ENCODE data around the gene GPR155. TPM values are rescaled to one million over a fixed set of nuclear protein-coding genes. Genes with fewer than 3 reads are reported as not detected.

GPR155 gene
- total RNA-seq (2014; rRNA removed; shearing (Covaris generic)) (0.58 and 1.3 TPM in 2 replicates), polyA plus RNA-seq (2016; fragmentation: Nextera tagmentation; extraction: Ambion mirVana) (0.82 and 1.2 TPM in 2 replicates)
- long read RNA-seq, partial matches to known transcripts, result 0 of 2 reads
- long read RNA-seq, other reads (novel, unspliced or antisense), result 1 of 2 reads

GRCh38 chr2:174486563-174487107 is at the start of gene GPR155:
GPR155 (minus strand) TSS chr2:174487029; CDS start chr2:174481956, 5,073 bp downstream.
- H3K9me3 Mint-ChIP-seq, result no peaks in the 10 kb centered on the region; the same call in 2 of the 3 replicates
- Histone ChIP-seq H3K79me2 (replicated peaks; ENCODE audit: insufficient read depth) (no peaks in the 10 kb centered on the region), H3K4me2 (peak within 1 kb of the TSS; percentile 94), H3K9me2 (ENCODE audit: insufficient read depth) (peaks cover 6% of the 10 kb centered on the region; the same call in 1 of the 2 replicates), H3F3A (replicated peaks; ENCODE audit: low read depth) (no peaks in the 10 kb centered on the region), H3K27ac (ENCODE audit: low read depth) (peak within 1 kb of the TSS; percentile 75; the same call in 1 of the 2 replicates), H4K20me1 (replicated peaks; ENCODE audit: insufficient read depth) (no peaks in the 10 kb centered on the region), H3K27me3 (ENCODE audit: insufficient read depth) (peaks cover 22% of the 10 kb centered on the region), H3K4me3 (peak within 1 kb of the TSS; percentile 76), H3K4me1 (ENCODE audit: insufficient read depth) (no peaks in the 10 kb centered on the region; the same call in 1 of the 2 replicates), H2AFZ (peak within 1 kb of the TSS; percentile 98), H3K36me3 (ENCODE audit: insufficient read depth) (no peaks in the 10 kb centered on the region)
- DNase-seq (ENCODE audit: low spot score) (no peak), ATAC-seq (peak; percentile 84)
- H3K4me3 Mint-ChIP-seq, result peak within 1 kb of the TSS; percentile 85
- H3K4me1 Mint-ChIP-seq, result peaks cover 5% of the 10 kb centered on the region
- H3K27me3 Mint-ChIP-seq (ENCODE audit: insufficient read depth, low read depth, poor library complexity), result peaks cover 16% of the 10 kb centered on the region
- peak within 1 kb of the TSS; percentile 97 for H3K27ac Mint-ChIP-seq
- no peaks in the 10 kb centered on the region for H3K36me3 Mint-ChIP-seq (ENCODE audit: low read depth)
- TF ChIP-seq STAT1 (IDR thresholded peaks at IDR 0.05; ENCODE audit: unreplicated experiment), result no peak
- no peak for TF ChIP-seq ETS1 (IDR thresholded peaks at IDR 0.05)
- TF ChIP-seq, protein P1, sequence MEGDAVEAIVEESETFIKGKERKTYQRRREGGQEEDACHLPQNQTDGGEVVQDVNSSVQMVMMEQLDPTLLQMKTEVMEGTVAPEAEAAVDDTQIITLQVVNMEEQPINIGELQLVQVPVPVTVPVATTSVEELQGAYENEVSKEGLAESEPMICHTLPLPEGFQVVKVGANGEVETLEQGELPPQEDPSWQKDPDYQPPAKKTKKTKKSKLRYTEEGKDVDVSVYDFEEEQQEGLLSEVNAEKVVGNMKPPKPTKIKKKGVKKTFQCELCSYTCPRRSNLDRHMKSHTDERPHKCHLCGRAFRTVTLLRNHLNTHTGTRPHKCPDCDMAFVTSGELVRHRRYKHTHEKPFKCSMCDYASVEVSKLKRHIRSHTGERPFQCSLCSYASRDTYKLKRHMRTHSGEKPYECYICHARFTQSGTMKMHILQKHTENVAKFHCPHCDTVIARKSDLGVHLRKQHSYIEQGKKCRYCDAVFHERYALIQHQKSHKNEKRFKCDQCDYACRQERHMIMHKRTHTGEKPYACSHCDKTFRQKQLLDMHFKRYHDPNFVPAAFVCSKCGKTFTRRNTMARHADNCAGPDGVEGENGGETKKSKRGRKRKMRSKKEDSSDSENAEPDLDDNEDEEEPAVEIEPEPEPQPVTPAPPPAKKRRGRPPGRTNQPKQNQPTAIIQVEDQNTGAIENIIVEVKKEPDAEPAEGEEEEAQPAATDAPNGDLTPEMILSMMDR (conservative IDR thresholded peaks at IDR 0.05; ENCODE audit: low read depth in 2 of 2), result no peak
- no peak for TF ChIP-seq EZH2 (IDR thresholded peaks at IDR 0.05; ENCODE audit: low read depth, unreplicated experiment)
- TF ChIP-seq NANOG (IDR thresholded peaks at IDR 0.05; ENCODE audit: borderline replicate concordance), result no peak
- TF ChIP-seq JUNB (IDR thresholded peaks at IDR 0.05; ENCODE audit: unreplicated experiment), result no peak
- no peak for TF ChIP-seq EZH2phosphoT487 (IDR thresholded peaks at IDR 0.05; ENCODE audit: unreplicated experiment)
- no peak for TF ChIP-seq POLR2AphosphoS5 (IDR thresholded peaks at IDR 0.05; ENCODE audit: low read depth)
- no peak for TF ChIP-seq ZNF331 (CRISPR knock-in tag; IDR thresholded peaks at IDR 0.05; ENCODE audit: low read depth)
- TF ChIP-seq, protein P2, sequence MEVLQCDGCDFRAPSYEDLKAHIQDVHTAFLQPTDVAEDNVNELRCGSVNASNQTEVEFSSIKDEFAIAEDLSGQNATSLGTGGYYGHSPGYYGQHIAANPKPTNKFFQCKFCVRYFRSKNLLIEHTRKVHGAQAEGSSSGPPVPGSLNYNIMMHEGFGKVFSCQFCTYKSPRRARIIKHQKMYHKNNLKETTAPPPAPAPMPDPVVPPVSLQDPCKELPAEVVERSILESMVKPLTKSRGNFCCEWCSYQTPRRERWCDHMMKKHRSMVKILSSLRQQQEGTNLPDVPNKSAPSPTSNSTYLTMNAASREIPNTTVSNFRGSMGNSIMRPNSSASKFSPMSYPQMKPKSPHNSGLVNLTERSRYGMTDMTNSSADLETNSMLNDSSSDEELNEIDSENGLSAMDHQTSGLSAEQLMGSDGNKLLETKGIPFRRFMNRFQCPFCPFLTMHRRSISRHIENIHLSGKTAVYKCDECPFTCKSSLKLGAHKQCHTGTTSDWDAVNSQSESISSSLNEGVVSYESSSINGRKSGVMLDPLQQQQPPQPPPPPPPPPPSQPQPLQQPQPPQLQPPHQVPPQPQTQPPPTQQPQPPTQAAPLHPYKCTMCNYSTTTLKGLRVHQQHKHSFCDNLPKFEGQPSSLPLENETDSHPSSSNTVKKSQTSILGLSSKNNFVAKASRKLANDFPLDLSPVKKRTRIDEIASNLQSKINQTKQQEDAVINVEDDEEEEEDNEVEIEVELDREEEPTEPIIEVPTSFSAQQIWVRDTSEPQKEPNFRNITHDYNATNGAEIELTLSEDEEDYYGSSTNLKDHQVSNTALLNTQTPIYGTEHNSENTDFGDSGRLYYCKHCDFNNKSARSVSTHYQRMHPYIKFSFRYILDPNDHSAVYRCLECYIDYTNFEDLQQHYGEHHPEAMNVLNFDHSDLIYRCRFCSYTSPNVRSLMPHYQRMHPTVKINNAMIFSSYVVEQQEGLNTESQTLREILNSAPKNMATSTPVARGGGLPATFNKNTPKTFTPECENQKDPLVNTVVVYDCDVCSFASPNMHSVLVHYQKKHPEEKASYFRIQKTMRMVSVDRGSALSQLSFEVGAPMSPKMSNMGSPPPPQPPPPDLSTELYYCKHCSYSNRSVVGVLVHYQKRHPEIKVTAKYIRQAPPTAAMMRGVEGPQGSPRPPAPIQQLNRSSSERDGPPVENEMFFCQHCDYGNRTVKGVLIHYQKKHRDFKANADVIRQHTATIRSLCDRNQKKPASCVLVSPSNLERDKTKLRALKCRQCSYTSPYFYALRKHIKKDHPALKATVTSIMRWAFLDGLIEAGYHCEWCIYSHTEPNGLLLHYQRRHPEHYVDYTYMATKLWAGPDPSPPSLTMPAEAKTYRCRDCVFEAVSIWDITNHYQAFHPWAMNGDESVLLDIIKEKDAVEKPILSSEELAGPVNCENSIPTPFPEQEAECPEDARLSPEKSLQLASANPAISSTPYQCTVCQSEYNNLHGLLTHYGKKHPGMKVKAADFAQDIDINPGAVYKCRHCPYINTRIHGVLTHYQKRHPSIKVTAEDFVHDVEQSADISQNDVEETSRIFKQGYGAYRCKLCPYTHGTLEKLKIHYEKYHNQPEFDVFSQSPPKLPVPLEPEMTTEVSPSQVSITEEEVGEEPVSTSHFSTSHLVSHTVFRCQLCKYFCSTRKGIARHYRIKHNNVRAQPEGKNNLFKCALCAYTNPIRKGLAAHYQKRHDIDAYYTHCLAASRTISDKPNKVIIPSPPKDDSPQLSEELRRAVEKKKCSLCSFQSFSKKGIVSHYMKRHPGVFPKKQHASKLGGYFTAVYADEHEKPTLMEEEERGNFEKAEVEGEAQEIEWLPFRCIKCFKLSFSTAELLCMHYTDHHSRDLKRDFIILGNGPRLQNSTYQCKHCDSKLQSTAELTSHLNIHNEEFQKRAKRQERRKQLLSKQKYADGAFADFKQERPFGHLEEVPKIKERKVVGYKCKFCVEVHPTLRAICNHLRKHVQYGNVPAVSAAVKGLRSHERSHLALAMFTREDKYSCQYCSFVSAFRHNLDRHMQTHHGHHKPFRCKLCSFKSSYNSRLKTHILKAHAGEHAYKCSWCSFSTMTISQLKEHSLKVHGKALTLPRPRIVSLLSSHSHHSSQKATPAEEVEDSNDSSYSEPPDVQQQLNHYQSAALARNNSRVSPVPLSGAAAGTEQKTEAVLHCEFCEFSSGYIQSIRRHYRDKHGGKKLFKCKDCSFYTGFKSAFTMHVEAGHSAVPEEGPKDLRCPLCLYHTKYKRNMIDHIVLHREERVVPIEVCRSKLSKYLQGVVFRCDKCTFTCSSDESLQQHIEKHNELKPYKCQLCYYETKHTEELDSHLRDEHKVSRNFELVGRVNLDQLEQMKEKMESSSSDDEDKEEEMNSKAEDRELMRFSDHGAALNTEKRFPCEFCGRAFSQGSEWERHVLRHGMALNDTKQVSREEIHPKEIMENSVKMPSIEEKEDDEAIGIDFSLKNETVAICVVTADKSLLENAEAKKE (CRISPR knock-in tag; IDR thresholded peaks at IDR 0.05), result no peak
- TF ChIP-seq, protein P3, sequence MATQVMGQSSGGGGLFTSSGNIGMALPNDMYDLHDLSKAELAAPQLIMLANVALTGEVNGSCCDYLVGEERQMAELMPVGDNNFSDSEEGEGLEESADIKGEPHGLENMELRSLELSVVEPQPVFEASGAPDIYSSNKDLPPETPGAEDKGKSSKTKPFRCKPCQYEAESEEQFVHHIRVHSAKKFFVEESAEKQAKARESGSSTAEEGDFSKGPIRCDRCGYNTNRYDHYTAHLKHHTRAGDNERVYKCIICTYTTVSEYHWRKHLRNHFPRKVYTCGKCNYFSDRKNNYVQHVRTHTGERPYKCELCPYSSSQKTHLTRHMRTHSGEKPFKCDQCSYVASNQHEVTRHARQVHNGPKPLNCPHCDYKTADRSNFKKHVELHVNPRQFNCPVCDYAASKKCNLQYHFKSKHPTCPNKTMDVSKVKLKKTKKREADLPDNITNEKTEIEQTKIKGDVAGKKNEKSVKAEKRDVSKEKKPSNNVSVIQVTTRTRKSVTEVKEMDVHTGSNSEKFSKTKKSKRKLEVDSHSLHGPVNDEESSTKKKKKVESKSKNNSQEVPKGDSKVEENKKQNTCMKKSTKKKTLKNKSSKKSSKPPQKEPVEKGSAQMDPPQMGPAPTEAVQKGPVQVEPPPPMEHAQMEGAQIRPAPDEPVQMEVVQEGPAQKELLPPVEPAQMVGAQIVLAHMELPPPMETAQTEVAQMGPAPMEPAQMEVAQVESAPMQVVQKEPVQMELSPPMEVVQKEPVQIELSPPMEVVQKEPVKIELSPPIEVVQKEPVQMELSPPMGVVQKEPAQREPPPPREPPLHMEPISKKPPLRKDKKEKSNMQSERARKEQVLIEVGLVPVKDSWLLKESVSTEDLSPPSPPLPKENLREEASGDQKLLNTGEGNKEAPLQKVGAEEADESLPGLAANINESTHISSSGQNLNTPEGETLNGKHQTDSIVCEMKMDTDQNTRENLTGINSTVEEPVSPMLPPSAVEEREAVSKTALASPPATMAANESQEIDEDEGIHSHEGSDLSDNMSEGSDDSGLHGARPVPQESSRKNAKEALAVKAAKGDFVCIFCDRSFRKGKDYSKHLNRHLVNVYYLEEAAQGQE (IDR thresholded peaks at IDR 0.05; ENCODE audit: unreplicated experiment), result no peak
- TF ChIP-seq ZNF114 (CRISPR knock-in tag; IDR thresholded peaks at IDR 0.05), result no peak
- no peak for TF ChIP-seq CREB1 (CRISPR knock-in tag; IDR thresholded peaks at IDR 0.05; ENCODE audit: low read depth)
